GM18502 (cell line): Measurements from ENCODE around the gene SUFU.
"Not testable (repeated sequence)": the region's sequence is repeated elsewhere in the genome, so short reads cannot be mapped to it uniquely, and the experiment has no call there.

ENCODE experiments used
- ATAC-seq: cut with Tn5 transposase; IDR thresholded peaks from one replicate; pipeline ENCODE4 v1.9.1; 2021; ENCODE audit warnings: mild to moderate bottlenecking; ENCODE audit not compliant: unreplicated experiment, poor library complexity

The SUFU gene

DNA sequence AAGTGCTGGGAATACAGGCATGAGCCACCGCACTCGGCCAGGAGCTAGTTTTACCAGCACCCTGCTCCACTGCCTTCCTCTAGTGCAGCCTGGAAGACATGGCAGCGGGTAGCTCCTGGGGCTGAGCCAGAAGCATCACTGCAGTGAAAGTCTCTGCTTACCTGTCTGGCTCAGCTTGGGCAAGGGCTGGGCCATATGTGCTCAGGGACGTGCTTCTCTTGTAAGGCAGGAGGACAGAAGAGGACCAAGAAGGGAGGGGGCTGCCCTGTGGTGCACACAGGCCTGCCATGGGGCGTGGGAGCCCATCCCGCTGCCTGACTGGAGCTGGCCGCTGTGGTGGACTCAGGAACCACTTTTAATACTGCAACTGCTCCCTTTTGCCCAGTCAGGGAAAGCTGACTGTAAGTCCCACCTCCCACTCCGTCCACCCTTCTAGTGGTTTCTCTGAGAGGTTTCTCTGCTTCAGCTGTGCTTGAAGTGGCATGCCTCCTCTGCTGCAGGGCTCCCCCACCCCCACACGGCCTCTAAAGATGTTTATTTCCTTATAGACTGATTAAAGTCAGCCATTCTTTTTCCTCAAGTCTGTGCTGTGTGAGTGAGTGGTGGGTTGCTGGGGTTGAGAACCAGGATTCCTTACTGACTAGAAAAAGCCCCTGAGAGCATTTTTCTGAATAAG is 27.2 kb upstream of the SUFU start:
- no peak for ATAC-seq

DNA sequence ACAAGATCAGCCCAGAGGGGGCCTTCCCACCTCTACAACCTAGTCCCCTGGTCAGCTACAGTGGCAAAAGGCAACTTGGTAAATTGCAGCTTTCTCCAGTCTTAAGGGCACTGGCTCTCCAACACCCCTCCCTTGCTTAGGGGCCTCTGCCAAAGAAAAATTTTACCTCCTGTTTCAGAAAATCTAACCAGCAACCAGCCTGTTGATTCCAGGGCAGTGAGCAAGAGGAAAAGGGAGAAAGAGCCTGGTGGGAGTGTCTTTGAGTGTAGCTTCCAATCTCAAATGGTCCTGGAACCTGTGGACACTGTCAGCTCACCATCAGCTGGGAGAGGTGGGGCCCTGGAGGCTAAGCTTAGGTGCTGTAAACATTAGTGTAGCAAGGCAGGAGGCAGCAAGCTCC is 24.1 kb upstream of the SUFU start:
- ATAC-seq = no peak

DNA sequence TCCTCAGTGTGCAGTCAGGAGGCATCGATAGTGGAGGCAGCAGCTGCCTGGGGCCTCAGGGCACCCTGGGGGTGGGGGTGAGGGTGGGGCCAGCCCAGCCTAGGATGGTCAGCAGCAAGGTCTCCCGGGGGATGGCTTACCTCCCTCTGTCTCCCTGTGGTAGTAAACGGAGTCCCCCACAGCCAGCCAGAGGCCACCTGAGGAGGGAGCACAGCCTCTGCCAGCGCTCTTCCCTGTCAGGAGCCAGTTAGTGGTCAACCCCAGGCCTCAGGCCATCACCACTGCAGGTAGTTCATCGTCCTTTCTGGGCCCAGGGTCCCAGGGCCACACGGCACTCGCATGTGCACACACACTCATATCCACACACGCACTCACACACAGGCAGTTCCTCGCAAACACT is 23.4 kb upstream of the SUFU start:
- ATAC-seq = no peak

DNA sequence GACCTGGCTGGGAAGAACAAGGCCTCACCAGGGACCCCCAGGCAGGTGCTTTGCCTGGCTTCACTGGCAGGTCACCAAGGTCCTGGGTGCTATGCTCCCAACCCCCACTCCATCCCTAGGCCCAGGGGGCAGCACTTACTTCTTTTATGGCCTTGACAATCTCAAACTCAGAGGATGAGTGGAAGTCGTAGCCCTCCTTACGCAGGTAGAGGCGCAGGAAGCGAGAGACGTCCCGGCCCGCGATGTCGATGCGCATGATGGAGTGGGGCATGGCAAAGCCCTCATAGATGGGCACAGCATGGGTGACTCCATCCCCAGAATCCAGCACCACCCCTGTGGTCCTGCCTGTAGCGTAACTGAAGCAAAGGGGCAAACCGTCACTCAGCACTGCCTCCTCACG is 19.8 kb upstream of the SUFU start:
- no peak for ATAC-seq

DNA sequence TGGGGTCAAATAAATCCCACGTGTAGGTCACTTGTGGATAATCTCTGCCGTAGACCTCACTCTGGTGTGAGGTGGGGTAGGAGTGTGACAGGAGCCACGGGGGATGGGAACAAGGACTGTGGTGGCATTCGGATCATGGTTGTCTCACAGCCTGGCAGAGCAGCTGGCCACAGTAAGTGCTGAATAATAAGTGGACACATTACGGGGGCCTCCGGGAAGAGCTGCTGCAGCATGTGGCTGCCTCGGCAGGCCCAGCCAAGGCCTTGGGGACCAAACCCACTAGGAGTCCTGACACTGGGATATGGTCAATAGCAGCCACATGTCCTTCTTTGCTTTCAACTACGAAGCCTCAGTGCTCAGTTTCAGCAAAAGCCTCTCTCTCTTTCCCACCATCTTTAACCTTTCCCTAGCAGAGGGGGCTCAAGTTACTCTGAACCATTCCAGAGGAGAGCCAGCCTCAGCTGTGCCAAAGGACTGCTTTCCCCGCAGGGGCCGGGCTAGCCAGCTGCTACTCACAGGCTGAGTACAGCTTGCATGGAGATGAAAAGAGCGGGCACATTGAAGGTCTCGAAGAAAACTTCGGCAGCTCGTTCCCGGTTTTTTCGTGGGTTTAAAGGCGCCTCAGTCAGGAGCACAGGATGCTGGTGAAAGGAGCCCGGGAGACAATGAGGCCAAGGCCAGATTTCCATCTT is 18.5 kb upstream of the SUFU start:
- ATAC-seq = no peak

DNA sequence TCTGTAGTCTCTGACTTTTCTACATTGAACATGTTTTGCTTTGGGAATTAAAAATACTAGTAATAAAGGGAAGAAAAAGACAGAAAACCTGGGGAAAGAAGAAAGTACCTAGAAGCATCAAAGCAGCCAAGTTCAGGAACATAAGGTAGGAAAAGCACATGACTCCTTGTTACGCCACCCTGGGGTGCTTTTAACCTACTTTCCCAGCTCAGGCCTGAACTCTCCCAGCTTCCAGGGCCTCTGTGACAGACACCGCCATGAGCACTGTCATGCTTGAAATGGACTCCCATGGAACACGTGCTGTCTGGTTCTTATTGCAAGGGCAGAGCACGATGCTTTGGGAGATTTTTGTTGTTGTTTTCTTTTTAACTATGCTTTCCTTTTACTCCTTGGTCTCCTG is 12.6 kb upstream of the SUFU start:
- ATAC-seq = no peak

DNA sequence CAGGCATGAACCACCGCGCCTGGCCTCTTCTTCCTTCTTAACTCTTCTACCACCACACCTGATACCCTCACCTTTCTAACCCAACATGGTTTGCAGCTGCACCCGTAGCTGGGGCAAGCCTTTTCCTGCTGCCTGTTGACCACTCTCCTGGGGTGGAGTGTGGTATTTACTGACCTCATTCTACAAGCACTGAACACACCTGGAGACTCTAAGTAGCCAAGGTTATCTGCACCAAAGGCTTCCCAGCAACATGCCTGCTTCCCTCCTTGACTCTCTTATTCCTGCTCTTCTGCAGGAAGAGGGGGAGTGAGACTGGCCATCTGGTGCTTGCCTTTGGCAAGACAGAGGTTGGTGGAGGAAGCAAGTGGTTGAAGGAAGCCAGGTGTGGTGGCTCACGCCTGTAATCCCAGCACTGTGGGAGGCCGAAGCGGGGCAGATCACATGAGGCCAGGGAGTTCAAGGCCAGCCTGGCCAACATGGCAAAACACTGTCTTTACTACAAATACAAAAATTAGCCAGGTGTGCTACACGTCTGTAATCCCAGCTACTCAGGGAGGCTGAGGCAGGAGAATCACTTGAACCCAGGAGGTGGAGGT is 11.3 kb upstream of the SUFU start:
- ATAC-seq = no peak

DNA sequence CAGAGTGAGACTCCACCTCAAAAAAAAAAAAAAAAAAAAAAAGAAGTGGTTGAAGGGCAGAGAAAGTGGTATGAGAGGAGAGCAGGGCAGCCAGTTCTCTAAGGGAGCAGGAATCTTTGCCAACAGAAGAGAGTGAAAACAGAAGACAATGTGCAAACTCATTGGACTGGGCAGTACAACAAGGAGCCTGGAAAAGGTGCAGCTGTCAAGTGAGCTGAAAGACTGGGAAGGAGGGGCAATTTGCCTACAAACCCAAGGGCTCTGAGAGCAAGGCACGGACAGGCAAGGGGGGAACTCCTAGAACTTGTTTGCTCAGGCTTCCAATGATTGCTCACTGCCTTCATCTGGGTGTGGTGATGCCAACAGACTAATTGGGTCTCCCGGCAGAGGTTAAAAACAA is 10.8 kb upstream of the SUFU start:
- no peak for ATAC-seq

DNA sequence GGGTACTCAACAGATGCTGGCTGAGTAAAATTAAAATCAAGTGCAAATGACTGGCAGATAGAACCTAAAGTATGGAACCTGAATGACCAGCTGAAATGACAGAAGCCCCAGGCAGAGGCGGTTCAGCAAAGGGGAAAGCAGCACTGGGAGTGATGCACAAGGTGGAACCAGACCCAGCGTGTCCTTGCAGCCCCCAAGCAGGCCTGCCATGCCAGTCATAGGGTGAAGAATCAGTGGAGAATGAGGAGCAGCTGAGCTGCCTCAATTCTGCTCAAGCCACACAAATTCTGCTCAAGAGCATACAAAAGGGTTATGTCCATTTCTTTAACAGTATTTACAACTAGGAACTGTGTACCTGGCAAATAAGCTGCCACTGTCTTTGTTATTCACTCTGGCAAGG is 10.0 kb upstream of the SUFU start:
- no peak for ATAC-seq

DNA sequence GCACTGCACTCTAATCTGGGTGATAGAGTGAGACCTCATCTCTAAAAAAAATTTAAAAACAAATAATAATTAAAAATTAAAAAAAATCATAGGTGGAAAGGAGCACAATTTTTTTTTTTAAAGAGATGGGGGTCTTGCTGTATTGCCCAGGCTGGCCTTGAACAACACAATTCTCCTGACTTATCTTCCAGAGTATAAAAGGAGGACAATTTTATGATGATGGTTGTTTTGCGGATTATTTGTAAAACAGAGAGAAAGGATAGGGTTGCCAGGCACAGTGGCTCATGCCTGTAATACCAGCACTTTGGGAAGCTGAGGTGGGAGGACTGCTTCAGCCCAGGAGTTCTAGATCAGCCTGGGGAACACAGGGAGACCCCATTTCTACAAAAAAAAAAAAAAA is 6.2 kb upstream of the SUFU start:
- no peak for ATAC-seq

DNA sequence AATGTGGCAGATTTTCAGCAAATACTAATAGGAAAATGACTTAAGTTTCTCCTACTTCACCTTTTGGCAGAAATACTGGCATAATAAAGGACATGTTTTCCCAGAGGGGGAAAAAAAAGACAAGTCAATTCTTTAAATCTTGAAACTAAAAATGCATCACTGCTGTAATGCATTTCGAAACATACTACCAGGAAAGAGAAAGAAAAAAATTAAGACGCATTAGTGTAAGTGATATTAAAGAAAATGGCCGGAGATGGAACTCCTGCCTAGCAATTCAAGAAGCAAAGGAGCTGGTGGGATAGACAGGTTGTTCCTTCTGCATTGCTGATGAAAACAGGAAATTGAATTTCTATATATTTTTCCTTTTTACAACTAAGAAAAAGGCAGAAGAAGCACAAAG is 4.4 kb upstream of the SUFU start:
- no peak for ATAC-seq

DNA sequence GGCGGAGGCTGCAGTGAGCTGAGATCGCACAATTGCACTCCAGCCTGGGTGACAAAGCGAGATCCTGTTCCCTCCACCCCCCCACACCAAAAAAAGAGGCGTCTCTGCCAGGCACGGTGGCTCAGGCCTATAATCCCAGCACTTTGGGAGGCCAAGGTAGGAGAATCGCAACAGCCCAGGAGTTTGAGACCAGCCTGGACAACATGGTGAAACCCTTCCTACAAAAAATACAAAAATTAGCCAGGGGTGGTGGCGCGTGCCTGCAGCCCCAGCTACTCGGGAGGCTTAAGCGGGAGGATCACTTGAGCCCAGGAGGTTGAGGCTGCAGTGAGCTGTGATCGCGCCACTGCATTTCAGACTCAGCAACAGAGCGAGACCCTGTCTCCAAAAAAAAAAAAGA is 3.1 kb upstream of the SUFU start:
- ATAC-seq = not testable (repeated sequence)

DNA sequence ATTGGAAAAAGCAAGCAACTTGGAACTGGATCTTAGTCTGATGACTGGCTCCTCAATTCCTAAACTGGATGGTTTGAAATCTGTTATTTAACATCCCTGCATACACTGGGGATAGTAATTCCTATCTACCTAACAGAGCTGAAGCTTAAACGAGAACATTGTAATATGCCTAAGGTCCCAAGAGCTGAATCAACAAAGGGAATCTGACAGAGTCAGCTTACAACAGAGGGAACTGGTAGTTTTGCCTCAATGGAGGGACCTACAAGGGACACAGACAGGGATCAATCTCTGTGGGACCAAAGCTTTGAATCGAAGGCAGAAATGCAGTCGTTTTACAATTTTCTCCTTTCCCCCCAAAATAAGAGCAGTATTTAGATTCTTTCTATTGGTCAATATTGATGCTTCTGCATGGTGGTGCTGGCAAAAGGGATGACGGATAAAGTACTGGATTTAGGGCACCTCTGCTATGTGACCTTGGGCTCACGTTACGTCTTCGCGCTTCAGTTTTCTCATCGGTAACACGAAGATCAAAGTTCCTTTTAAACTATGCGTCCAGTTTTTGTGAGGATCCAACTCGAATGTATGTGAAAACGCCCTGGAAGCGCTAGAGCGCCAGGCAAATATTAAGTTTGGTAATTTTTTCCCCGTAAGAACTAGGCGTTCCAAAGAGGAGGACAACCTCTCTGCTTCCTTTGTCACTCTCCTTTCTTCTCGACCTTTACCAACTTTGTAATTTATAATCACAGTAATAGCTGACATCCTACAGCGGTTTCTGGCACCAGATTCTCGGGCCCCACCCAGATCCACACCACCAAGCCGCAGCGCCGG is 2.4 kb upstream of the SUFU start:
- ATAC-seq = no peak

DNA sequence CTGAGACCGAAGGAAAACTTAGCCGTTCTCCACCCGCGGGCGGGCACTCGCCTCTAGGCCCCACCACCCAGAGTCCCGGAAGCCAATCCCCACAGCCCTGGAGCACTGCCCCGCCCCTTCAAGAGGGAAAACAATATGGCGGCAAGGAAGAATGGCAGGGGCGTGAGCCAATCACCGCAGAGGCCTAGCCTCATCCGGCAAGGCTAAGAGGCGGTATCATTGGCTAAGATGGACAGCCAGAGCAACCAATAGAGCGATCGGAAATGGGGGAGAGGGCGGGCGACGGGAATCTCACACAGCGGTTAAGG is 1.8 kb upstream of the SUFU start:
- ATAC-seq = peak; percentile 71

DNA sequence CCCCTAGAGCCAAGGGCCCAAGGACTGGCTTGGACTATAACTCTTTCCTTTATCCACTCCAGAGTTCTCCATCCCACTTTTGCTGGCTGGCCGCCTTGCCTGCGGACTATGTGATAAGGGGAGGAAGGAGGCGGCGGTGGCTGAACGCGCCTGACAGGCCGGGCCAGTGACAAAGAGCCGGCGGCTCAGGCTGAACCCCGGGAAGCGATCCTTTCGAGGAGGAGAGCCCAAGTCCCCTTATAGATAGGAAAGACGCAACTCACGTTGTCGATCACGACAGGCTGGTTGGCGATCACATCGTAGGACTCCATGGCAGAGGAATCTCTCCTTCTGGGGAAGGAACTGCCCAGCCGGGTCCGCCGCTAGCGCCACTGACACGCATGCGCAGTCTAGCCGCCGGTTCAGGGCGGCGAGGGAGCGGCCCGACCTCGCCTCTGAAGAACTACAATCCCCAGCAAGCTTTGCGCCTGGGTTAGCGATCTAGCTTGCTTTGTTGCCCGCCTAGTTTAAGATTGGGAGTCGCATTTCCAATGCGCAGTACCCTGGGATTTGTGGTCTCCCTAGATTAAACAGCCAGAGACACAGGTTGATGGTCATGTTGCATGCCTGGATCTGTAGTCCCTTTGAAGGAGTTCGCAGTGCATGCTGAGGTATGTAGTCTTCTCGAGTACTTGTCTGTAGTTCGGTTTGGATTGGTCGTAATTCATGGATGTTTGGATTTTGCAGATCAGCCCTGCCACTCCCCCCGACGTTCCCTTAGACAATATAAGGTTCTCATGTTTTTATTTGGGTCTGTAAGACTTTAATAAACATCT is 1.2 kb upstream of the SUFU start, which contains the start of gene ACTR1A:
Gene ACTR1A (minus strand): TSS at position 376 of the 815 bp plus-strand sequence. CDS start 65 bp downstream, at position 311.
- ATAC-seq = peak; percentile 48

DNA sequence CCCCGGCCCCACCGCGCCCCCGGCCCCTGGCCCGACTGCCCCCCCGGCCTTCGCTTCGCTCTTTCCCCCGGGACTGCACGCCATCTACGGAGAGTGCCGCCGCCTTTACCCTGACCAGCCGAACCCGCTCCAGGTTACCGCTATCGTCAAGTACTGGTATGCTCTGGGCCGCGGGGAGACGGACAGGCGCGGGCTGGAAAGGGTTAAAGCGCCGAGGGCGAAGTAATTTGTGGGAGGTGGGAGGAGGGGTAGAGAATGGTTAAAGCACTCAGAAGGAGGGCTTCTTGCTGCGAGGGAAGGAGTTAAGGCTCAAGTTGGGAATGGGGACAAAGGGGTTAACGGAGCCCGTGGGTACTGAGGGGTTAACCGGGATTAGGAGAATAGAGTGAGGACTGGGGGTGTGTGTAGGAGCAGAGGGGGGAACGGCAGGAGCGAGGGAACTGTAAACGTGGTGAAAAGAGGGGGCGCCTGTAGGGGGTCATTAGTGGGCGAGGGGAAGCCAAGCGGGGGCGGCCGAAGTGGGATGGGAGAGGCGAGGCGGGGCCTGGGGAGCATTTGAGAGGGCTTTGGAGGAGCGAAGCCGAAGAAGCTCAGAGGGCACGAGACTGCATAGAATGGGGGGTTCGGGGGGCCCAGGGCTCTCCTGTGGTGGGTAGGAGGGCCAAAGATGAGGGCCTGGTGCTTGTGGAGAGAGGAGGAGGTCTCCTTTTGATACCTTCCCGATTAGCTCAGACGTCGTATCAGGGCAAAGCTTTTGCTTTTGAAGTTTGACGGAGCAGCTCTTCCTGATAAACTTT is 605 bp downstream of the SUFU start:
- no peak for ATAC-seq

DNA sequence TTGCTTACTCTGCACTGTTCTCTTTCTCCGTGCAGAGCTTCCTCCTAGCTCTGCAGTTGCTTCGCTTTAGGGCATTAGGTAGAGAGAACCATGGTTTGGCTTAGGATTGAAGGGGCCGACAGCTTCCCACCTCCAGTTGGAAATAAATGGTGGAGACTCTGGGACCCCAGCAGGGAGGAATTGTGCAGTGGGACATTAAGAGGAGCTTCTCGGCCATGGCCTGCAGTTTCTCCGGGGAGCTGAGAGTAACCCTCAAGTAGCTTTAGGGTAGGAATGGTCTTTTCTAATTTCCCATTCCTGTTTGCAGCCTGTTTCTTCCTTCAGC is 1.2 kb downstream of the SUFU start:
- no peak for ATAC-seq

DNA sequence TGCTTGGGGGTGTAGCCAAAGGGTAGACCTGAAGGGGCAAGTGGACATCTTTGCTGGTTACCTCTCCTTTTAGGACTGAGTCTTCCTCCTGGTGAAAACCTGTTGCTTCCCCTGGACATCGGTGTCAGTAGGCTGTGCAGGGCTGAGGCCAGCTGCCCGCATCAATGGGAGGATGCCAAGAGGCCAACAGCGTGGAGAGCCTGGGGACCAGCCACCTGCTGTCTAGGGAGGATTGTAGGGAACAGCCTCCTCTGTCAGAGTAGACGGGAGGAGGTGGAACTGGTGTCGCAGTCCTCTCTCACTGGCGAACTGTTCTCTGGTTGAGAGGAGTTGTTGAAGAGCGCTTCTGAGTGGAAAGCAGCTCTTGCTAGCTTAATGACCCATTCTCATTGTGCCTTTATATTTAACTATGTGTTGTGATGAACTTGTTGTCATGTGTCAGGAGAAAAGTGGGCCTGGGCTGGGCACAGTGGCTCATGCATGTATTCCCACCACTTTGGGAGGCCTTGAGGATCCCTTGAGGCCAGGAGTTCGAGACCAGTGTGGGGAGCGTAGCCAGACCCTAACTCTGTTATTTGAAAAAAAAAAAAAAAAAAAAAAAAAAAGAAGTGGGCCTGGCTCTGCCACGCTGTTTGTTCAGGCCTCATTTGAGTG is 1.8 kb downstream of the SUFU start:
- no peak for ATAC-seq

DNA sequence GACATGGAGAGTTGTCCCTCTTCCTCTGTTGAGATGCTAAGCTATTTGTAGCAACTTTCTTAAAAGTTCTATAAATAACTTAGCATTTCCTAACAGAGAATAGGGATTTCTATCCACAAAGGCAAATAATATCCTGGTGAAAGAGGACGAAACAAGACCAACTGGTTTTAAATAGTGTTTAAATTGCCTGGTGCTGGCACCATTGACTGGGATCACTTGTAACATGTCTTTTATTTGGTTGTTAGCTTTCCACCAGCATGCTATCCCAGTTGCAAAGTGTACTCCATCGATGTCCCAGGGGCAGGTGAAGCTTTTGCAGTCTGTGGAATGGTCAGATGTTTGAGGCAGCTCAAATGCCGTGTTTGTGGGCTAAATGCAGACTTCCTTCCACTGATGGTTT is 3.7 kb downstream of the SUFU start:
- ATAC-seq = no peak
